Islet of Langerhans (tissue), 1 donor: Measurements from ENCODE around the gene TBX1.

Source experiments
- FAIRE-seq: peaks from one replicate; lab custom pipeline; 2011; peaks lifted over from hg19 to GRCh38; lab: Jason Lieb, UNC

Gene TBX1

GRCh38 chr22:19800306-19800705 lies 39.7 kb downstream of the TBX1 start:
- no peak for FAIRE-seq

GRCh38 chr22:19800761-19801244 lies 40.2 kb downstream of the TBX1 start:
- no peak for FAIRE-seq

GRCh38 chr22:19801340-19802000 lies 40.9 kb downstream of the TBX1 start:
- FAIRE-seq, result no peak

GRCh38 chr22:19802001-19802893 lies 41.7 kb downstream of the TBX1 start:
- FAIRE-seq, result no peak

- no peak for FAIRE-seq
Measured at GRCh38 chr22:19802894-19803735, 42.5 kb downstream of the TBX1 start.

GRCh38 chr22:19803736-19804267 lies 43.2 kb downstream of the TBX1 start:
- FAIRE-seq, result no peak

GRCh38 chr22:19805821-19806212 lies 45.2 kb downstream of the TBX1 start:
- no peak for FAIRE-seq

GRCh38 chr22:19806213-19807160 lies 45.9 kb downstream of the TBX1 start:
- no peak for FAIRE-seq

GRCh38 chr22:19807161-19807913 lies 46.8 kb downstream of the TBX1 start:
- FAIRE-seq, result no peak

GRCh38 chr22:19807914-19808872 lies 47.6 kb downstream of the TBX1 start:
- no peak for FAIRE-seq

GRCh38 chr22:19808873-19809478 lies 48.4 kb downstream of the TBX1 start:
- no peak for FAIRE-seq

GRCh38 chr22:19809741-19810140 lies 49.2 kb downstream of the TBX1 start:
- FAIRE-seq, result no peak

GRCh38 chr22:19810381-19811201 lies 50.0 kb downstream of the TBX1 start:
- FAIRE-seq, result no peak

- FAIRE-seq, result no peak
Measured at GRCh38 chr22:19811211-19811621, 50.6 kb downstream of the TBX1 start.

GRCh38 chr22:19811811-19812771 lies 51.5 kb downstream of the TBX1 start:
- no peak for FAIRE-seq

GRCh38 chr22:19812910-19813309 lies 52.3 kb downstream of the TBX1 start:
- FAIRE-seq, result no peak

GRCh38 chr22:19814428-19814827 lies 53.9 kb downstream of the TBX1 start:
- FAIRE-seq, result no peak
